Ascending aorta (tissue), 2 donors: ENCODE measurements around the gene KRTAP17-1. TPM values are rescaled to one million over a fixed set of nuclear protein-coding genes. Genes with fewer than 3 reads are reported as not detected.

Source experiments
- DNase-seq, 2 donors: peaks; one replicate each; pipeline ENCODE4 v3.0.0-alpha.2; 2019; ENCODE audit warnings: low spot score in 2 of 2
- H3K27ac ChIP-seq, 2 donors: fragments of 200-600 bp; sonication (generic); one replicate each; pipeline ENCODE4 v1.5.1; 2016 to 2017; ENCODE audit warnings: mild to moderate bottlenecking in 1 of 2
- H3K27me3 ChIP-seq: fragments of 200-600 bp; sonication (generic); one replicate; pipeline ENCODE4 v1.5.1; 2017
- H3K36me3 ChIP-seq, 2 donors: fragments of 200-600 bp; sonication (generic); one replicate each; pipeline ENCODE4 v1.5.1; 2016
- H3K4me1 ChIP-seq, 2 donors: fragments of 200-600 bp; sonication (generic); one replicate each; pipeline ENCODE4 v1.5.1; 2016 to 2017; ENCODE audit warnings: mild to moderate bottlenecking in 1 of 2
- H3K4me3 ChIP-seq, 2 donors: fragments of 200-600 bp; sonication (generic); one replicate each; pipeline ENCODE4 v1.5.1; 2016 to 2017; ENCODE audit warnings: mild to moderate bottlenecking in 1 of 2
- H3K9me3 ChIP-seq, 2 donors: fragments of 200-600 bp; sonication (generic); one replicate each; pipeline ENCODE4 v1.5.1; 2016
- intact Hi-C: fragments of 100-400 bp; cut with DNase I; formaldehyde crosslinking; loops from one replicate; pipeline ENCODE4 v1.15.1; 2023
- total RNA-seq: library from RNA; depleted of rRNA; stranded (reverse); fragments of >200 nt; gene quantifications from one replicate; pipeline ENCODE4 v1.1.0, GENCODE V29; 2016
- TF ChIP-seq, protein P1 (sequence below), 3 experiments: fragments of 200-600 bp in 2 of 3; fragments of 450-650 bp in 1 of 3; sonication (generic) in 2 of 3; IDR thresholded peaks; one replicate each; pipeline ENCODE4 v1.5.1; 2016 to 2019; ENCODE audit warnings: antibody characterized with exemption in 3 of 3, mild to moderate bottlenecking in 1 of 3, moderate library complexity in 1 of 3

KRTAP17-1 gene
- total RNA-seq, 1 donor from 2014 or later: not detected

DNA sequence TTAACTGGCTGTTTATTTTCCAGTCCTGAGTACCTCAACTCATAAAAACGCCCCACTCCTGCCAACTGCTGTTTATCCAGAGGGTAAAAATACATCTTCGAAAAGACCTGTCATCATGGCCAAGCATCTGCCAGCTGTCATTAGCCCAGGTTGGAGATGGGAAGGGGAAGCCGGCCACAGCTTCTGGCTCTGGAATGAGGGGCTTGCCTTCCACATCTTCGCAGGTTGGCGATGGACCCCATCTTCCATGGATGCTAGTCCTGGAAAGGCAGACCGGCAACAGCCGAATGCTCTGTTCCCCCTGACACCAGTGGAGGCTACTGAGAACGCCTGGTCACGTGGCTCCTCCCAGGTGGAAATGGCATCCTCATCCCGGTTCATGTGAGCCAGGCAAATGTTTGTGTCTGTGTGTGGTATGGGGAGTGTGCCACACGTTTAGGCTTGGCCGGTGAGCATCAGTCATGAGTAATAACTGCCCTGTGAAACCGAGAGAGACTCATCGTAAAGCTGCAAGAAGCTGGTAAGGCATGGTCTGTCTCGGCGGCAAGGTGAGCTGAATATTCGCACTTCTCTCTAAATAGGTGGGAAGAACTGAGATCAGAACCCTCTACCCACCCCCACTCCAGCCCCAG lies 420 bp upstream of the KRTAP17-1 start:
- intact Hi-C loops: loop anchor here (10.0 kb wide), 1 partner anchor 309 kb away; the partner anchor contains the start of gene KRT17
- Histone ChIP-seq H3K9me3 (peaks cover 0 to 4% of the 10 kb centered on the region in 2 donors), H3K27ac (no peak overlapping the region), H3K4me3 (no peak overlapping the region), H3K4me1 (no peaks in the 10 kb centered on the region), H3K27me3 (no peaks in the 10 kb centered on the region), H3K36me3 (no peaks in the 10 kb centered on the region)
- DNase-seq: no peak
- TF ChIP-seq, protein P1, sequence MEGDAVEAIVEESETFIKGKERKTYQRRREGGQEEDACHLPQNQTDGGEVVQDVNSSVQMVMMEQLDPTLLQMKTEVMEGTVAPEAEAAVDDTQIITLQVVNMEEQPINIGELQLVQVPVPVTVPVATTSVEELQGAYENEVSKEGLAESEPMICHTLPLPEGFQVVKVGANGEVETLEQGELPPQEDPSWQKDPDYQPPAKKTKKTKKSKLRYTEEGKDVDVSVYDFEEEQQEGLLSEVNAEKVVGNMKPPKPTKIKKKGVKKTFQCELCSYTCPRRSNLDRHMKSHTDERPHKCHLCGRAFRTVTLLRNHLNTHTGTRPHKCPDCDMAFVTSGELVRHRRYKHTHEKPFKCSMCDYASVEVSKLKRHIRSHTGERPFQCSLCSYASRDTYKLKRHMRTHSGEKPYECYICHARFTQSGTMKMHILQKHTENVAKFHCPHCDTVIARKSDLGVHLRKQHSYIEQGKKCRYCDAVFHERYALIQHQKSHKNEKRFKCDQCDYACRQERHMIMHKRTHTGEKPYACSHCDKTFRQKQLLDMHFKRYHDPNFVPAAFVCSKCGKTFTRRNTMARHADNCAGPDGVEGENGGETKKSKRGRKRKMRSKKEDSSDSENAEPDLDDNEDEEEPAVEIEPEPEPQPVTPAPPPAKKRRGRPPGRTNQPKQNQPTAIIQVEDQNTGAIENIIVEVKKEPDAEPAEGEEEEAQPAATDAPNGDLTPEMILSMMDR (IDR thresholded peaks at IDR 0.05): no peak

DNA sequence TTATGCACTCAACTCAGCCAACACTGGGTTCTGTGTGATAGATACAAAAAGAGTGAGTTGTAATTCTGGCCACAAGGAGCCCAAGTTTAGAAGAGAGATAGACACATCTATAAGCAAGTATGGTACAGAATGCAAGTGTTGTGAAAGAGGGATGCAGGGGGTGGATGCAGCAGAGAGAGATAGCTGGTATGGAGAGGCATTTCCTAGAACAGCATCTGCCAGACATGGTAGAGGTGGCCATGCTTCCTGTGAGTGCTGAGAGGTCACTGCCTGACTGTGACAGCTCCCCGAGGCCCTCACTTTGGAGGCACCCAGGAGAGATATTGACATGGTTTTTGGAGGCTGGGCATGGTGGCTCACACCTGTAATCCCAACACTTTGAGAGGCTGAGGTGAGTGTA lies 4.4 kb downstream of the KRTAP17-1 start:
- no peak for DNase-seq
- H3K4me1 ChIP-seq: no peaks in the 10 kb centered on the region
- no peak overlapping the region for H3K4me3 ChIP-seq
- no peaks in the 10 kb centered on the region for H3K9me3 ChIP-seq
- no peak overlapping the region for H3K27ac ChIP-seq
- TF ChIP-seq, protein P1 (IDR thresholded peaks at IDR 0.05): no peak
- intact Hi-C loops: loop anchor here (10.0 kb wide), 1 partner anchor 314 kb away; the partner anchor contains the start of gene KRT17
- no peaks in the 10 kb centered on the region for H3K27me3 ChIP-seq
- H3K36me3 ChIP-seq: no peaks in the 10 kb centered on the region

DNA sequence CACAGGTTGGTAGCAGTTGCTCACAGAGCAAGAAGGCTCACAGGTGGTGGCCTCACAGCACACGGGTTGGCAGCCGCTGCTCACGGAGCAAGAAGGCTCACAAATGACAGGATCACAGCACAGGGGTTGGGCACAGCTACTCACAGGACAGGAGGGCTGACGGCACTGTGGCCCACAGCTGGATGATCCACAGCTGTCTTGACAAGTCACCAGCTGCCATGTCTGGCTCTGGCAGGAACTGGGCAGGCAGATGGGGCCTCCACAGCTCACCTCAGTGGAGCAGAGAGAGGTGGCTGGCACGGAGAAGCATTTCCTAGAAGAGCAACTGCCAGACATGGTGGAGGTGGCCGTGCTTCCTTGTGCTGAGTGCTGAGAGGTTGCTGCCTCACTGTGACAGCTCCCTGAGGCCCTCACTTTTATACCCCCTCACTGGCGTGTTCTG lies 6.6 kb downstream of the KRTAP17-1 start, which contains the start of gene KRTAP16-1:
TSS of gene KRTAP16-1 (minus strand) at position 392 of the 442 bp plus-strand sequence. CDS start at position 336, 56 bp downstream.
- Histone ChIP-seq H3K9me3 (no peaks in the 10 kb centered on the region), H3K4me3 (no peak within 1 kb of the TSS), H3K4me1 (no peaks in the 10 kb centered on the region), H3K27me3 (no peaks in the 10 kb centered on the region), H3K36me3 (no peaks in the 10 kb centered on the region), H3K27ac (no peak within 1 kb of the TSS)
- TF ChIP-seq, protein P1 (IDR thresholded peaks at IDR 0.05): no peak
- no peak for DNase-seq
- intact Hi-C loops: no loop called here

DNA sequence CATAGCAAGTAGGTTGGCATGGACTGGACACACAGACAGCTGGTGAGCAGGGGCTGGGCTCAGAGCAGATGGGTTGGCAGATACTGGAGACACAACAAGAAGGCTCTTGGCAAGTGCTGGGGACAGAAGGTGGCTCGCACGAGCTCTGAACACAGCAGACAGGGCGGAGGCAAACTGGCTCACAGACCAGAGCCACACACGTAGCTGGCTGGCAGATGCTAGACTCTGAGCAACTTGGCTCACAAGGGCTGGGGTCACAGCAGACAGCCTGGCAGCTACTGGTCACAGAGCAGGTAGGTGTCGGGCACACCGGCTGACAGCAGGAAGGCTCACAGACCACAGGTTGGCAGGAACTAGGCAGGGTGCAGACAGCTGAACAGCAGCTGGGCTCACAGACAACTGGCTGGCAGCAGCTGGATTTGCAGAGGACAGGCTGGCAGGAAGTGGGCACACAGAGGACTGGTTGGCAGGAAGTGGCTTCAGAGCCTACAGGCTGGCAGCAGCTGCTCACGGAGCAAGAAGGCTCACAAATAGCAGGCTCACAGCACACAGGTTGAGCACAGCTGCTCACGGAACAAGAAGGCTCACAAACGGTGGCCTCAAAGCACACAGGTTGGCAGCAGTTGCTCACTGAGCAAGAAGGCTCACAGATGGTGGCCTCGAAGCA lies 7.1 kb downstream of the KRTAP17-1 start:
- Histone ChIP-seq H3K9me3 (no peaks in the 10 kb centered on the region), H3K27me3 (no peaks in the 10 kb centered on the region), H3K36me3 (no peaks in the 10 kb centered on the region), H3K4me1 (no peaks in the 10 kb centered on the region), H3K4me3 (no peak overlapping the region), H3K27ac (no peak overlapping the region)
- TF ChIP-seq, protein P1 (IDR thresholded peaks at IDR 0.05): no peak
- intact Hi-C loops: no loop called here
- DNase-seq: peak in 1 of 2 donors; percentile 71

DNA sequence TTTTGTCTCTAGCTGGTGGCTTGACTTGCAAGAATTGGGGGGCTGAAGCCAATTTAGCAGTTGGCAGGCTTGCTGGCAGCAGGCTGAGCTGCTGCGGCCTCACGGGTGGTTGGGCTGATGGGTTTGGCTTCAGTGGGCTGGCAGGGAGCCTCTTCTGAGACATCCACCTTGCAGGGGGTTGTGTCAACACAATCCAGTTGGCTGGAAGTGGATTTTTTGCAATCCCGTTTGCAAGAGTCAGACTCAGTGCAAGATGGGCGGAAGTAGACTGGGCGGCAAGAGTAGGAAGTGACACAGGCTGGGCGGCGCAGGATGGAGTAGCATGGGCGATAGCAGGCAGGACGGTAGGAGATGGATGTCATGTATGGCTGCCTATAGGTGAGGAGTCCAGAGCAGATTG lies 7.9 kb downstream of the KRTAP17-1 start:
- no peaks in the 10 kb centered on the region for H3K4me1 ChIP-seq
- H3K9me3 ChIP-seq: no peaks in the 10 kb centered on the region
- intact Hi-C loops: no loop called here
- no peaks in the 10 kb centered on the region for H3K36me3 ChIP-seq
- H3K27me3 ChIP-seq: no peaks in the 10 kb centered on the region
- no peak for DNase-seq
- TF ChIP-seq, protein P1 (IDR thresholded peaks at IDR 0.05): no peak
- no peak overlapping the region for H3K4me3 ChIP-seq
- no peak overlapping the region for H3K27ac ChIP-seq
